IPS-18c (cell line): ENCODE measurements around the gene MIPOL1.
"Not testable (repeated sequence)": the region's sequence is repeated elsewhere in the genome, so short reads cannot be mapped to it uniquely, and the experiment has no call there.

Source experiments
- H3K4me3 ChIP-seq: 2 replicates; pipeline ENCODE4 v1.7.0; 2013; ENCODE audit warnings: low read depth, mild to moderate bottlenecking, low read length, moderate library complexity; ENCODE audit not compliant: insufficient read depth
- H3K9me3 ChIP-seq: one replicate; pipeline ENCODE4 v1.6.1; 2013; ENCODE audit warnings: mild to moderate bottlenecking, low read length, moderate library complexity; ENCODE audit not compliant: control insufficient read depth, insufficient read depth

Gene MIPOL1

GRCh38 chr14:37447883-37448391 lies 250.2 kb downstream of the MIPOL1 start:
- Histone ChIP-seq H3K9me3 (no peaks in the 10 kb centered on the region), H3K4me3 (no peak overlapping the region)

GRCh38 chr14:37452323-37452722 lies 254.6 kb downstream of the MIPOL1 start:
- Histone ChIP-seq H3K9me3 (no peaks in the 10 kb centered on the region), H3K4me3 (no peak overlapping the region)

GRCh38 chr14:37453985-37454384 lies 256.2 kb downstream of the MIPOL1 start:
- H3K9me3 ChIP-seq, result no peaks in the 10 kb centered on the region
- no peak overlapping the region for H3K4me3 ChIP-seq

- H3K4me3 ChIP-seq, result no peak overlapping the region
- H3K9me3 ChIP-seq, result peaks cover 3% of the 10 kb centered on the region
Observed at GRCh38 chr14:37457334-37457733, 259.6 kb downstream of the MIPOL1 start.

GRCh38 chr14:37462426-37462825 lies 264.7 kb downstream of the MIPOL1 start:
- H3K4me3 ChIP-seq, H3K9me3 ChIP-seq: not testable (repeated sequence)

- Histone ChIP-seq H3K9me3 (peaks cover 3% of the 10 kb centered on the region), H3K4me3 (no peak overlapping the region)
Observed at GRCh38 chr14:37464192-37464858, 266.6 kb downstream of the MIPOL1 start.

- no peak overlapping the region for H3K4me3 ChIP-seq
Observed at GRCh38 chr14:37466003-37466622, 268.4 kb downstream of the MIPOL1 start.

GRCh38 chr14:37466623-37467088 lies 268.9 kb downstream of the MIPOL1 start:
- no peak overlapping the region for H3K4me3 ChIP-seq
- peaks cover 2% of the 10 kb centered on the region for H3K9me3 ChIP-seq

More at GRCh38 chr14:37466003-37466622, 268.4 kb downstream of the MIPOL1 start:
- H3K9me3 ChIP-seq, result peaks cover 3% of the 10 kb centered on the region

GRCh38 chr14:37469650-37470049 lies 271.9 kb downstream of the MIPOL1 start:
- Histone ChIP-seq H3K4me3 (no peak overlapping the region), H3K9me3 (no peaks in the 10 kb centered on the region)

- Histone ChIP-seq H3K9me3 (no peaks in the 10 kb centered on the region), H3K4me3 (no peak overlapping the region)
Observed at GRCh38 chr14:37470251-37470650, 272.5 kb downstream of the MIPOL1 start.

- no peak overlapping the region for H3K4me3 ChIP-seq
- no peaks in the 10 kb centered on the region for H3K9me3 ChIP-seq
Observed at GRCh38 chr14:37472906-37473305, 275.2 kb downstream of the MIPOL1 start.

- H3K4me3 ChIP-seq, result no peak overlapping the region
- H3K9me3 ChIP-seq, result no peaks in the 10 kb centered on the region
Observed at GRCh38 chr14:37474191-37474590, 276.5 kb downstream of the MIPOL1 start.

GRCh38 chr14:37480446-37481290 lies 282.9 kb downstream of the MIPOL1 start:
- H3K4me3 ChIP-seq, result no peak overlapping the region
- no peaks in the 10 kb centered on the region for H3K9me3 ChIP-seq

- Histone ChIP-seq H3K4me3 (no peak overlapping the region), H3K9me3 (no peaks in the 10 kb centered on the region)
Observed at GRCh38 chr14:37482428-37482827, 284.7 kb downstream of the MIPOL1 start.

- H3K9me3 ChIP-seq, result no peaks in the 10 kb centered on the region
- no peak overlapping the region for H3K4me3 ChIP-seq
Observed at GRCh38 chr14:37483672-37484071, 285.9 kb downstream of the MIPOL1 start.

- Histone ChIP-seq H3K4me3 (no peak overlapping the region), H3K9me3 (no peaks in the 10 kb centered on the region)
Observed at GRCh38 chr14:37490607-37491006, 292.9 kb downstream of the MIPOL1 start.

GRCh38 chr14:37491076-37491475 lies 293.3 kb downstream of the MIPOL1 start:
- no peak overlapping the region for H3K4me3 ChIP-seq
- no peaks in the 10 kb centered on the region for H3K9me3 ChIP-seq

- no peak overlapping the region for H3K4me3 ChIP-seq
- H3K9me3 ChIP-seq, result no peaks in the 10 kb centered on the region
Observed at GRCh38 chr14:37493606-37494005, 295.9 kb downstream of the MIPOL1 start.
